Uterus (tissue), 4 donors: ENCODE measurements around the gene LRP1. TPM values are rescaled to one million over a fixed set of nuclear protein-coding genes. Genes with fewer than 3 reads are reported as not detected.

ENCODE experiments used
- DNase-seq, 2 donors: peaks; one replicate each; pipeline ENCODE4 v3.0.0-alpha.2; 2019 to 2020
- H3K27ac ChIP-seq, 2 donors: fragments of 200-600 bp; sonication (generic); 1 replicate in 1 of 2; 2 replicates in 1 of 2; pipeline ENCODE4 v1.5.1; 2016 to 2018
- H3K27me3 ChIP-seq, 2 donors: fragments of 200-600 bp; sonication (generic); one replicate each; pipeline ENCODE4 v1.5.1; 2018 to 2019; ENCODE audit warnings: control low read depth in 1 of 2
- H3K36me3 ChIP-seq, 2 donors: fragments of 200-600 bp; sonication (generic); one replicate each; pipeline ENCODE4 v1.5.1; 2019; ENCODE audit warnings: control low read depth in 1 of 2
- H3K4me1 ChIP-seq, 2 donors: fragments of 200-600 bp; sonication (generic); one replicate each; pipeline ENCODE4 v1.5.1; 2018 to 2019; ENCODE audit warnings: control low read depth in 1 of 2
- H3K4me3 ChIP-seq, 2 donors: fragments of 200-600 bp; sonication (generic); 1 replicate in 1 of 2; 2 replicates in 1 of 2; pipeline ENCODE4 v1.5.1; 2018 to 2019; ENCODE audit warnings: mild to moderate bottlenecking in 1 of 2
- H3K9me3 ChIP-seq, 2 donors: fragments of 200-600 bp; sonication (generic); one replicate each; pipeline ENCODE4 v1.5.1; 2019; ENCODE audit warnings: control low read depth in 1 of 2
- POLR2A ChIP-seq, 2 donors: fragments of 450-650 bp; IDR thresholded peaks; one replicate each; pipeline ENCODE4 v1.6.1; 2016; ENCODE audit warnings: antibody characterized with exemption in 2 of 2, mild to moderate bottlenecking in 1 of 2, moderate library complexity in 1 of 2
- intact Hi-C: fragments of 100-400 bp; cut with DNase I; formaldehyde crosslinking; loops from one replicate; pipeline ENCODE4 v1.15.1; 2023; ENCODE audit warnings: low total_unique reads
- total RNA-seq, 4 donors: library from RNA; depleted of rRNA in 3 of 4; stranded (reverse); fragments of >200 nt in 3 of 4; gene quantifications; one replicate each; pipeline versions ENCODE4 v1.1.0 to v1.2.4, GENCODE V29; 2014 to 2023
- TF ChIP-seq, protein P1 (sequence below), 4 experiments: fragments of 200-600 bp in 2 of 4; fragments of 450-650 bp in 2 of 4; sonication (generic) in 2 of 4; IDR thresholded peaks; one replicate each; pipeline ENCODE4 v1.5.1; 2016 to 2019; ENCODE audit warnings: antibody characterized with exemption in 4 of 4, mild to moderate bottlenecking in 2 of 4, moderate library complexity in 1 of 4
- donor health status: DM: yes; HTN: yes; CAD: no.

The LRP1 gene
- total RNA-seq, 4 donors from 2014 or later = 164 to 507 (median 318) TPM

- H3K27ac ChIP-seq = no peak overlapping the region
- TF ChIP-seq POLR2A (IDR thresholded peaks at IDR 0.05) = no peak
- TF ChIP-seq, protein P1, sequence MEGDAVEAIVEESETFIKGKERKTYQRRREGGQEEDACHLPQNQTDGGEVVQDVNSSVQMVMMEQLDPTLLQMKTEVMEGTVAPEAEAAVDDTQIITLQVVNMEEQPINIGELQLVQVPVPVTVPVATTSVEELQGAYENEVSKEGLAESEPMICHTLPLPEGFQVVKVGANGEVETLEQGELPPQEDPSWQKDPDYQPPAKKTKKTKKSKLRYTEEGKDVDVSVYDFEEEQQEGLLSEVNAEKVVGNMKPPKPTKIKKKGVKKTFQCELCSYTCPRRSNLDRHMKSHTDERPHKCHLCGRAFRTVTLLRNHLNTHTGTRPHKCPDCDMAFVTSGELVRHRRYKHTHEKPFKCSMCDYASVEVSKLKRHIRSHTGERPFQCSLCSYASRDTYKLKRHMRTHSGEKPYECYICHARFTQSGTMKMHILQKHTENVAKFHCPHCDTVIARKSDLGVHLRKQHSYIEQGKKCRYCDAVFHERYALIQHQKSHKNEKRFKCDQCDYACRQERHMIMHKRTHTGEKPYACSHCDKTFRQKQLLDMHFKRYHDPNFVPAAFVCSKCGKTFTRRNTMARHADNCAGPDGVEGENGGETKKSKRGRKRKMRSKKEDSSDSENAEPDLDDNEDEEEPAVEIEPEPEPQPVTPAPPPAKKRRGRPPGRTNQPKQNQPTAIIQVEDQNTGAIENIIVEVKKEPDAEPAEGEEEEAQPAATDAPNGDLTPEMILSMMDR (IDR thresholded peaks at IDR 0.05) = no peak
- H3K4me1 ChIP-seq = peaks cover 0 to 15% of the 10 kb centered on the region in 2 donors
- no peaks in the 10 kb centered on the region for H3K9me3 ChIP-seq
- intact Hi-C loops = no loop called here
- H3K4me3 ChIP-seq = no peak overlapping the region
- H3K27me3 ChIP-seq = peaks cover 20 to 23% of the 10 kb centered on the region in 2 donors
- DNase-seq = peak in 1 of 2 donors; percentile 15
- no peaks in the 10 kb centered on the region for H3K36me3 ChIP-seq
These were observed 108.8 kb downstream of the LRP1 start for GRCh38 chr12:57236925-57237595.

DNA sequence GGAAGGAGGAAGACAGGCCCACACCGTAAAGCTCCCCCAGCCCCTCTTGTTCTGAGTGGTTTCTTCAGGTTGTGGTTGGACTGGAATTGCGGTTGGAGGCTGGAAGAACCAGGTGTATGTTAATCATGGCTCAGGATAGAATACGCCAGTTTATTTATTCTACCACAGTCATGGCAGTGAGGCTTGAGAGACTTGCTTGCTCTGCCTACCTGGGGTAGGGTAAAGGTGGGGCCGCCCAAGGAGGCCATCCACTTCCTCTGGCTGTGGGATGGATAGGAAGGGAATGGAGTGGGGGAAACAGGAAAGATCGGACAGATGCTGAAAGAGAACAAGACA is 109.3 kb downstream of the LRP1 start:
- Histone ChIP-seq H3K27ac (no peak overlapping the region), H3K36me3 (no peaks in the 10 kb centered on the region), H3K27me3 (peaks cover 25 to 28% of the 10 kb centered on the region in 2 donors), H3K9me3 (no peaks in the 10 kb centered on the region), H3K4me1 (peaks cover 0 to 18% of the 10 kb centered on the region in 2 donors), H3K4me3 (no peak overlapping the region)
- DNase-seq = no peak
- TF ChIP-seq, protein P1 (IDR thresholded peaks at IDR 0.05) = no peak
- no peak for TF ChIP-seq POLR2A (IDR thresholded peaks at IDR 0.05)
- intact Hi-C loops = no loop called here

DNA sequence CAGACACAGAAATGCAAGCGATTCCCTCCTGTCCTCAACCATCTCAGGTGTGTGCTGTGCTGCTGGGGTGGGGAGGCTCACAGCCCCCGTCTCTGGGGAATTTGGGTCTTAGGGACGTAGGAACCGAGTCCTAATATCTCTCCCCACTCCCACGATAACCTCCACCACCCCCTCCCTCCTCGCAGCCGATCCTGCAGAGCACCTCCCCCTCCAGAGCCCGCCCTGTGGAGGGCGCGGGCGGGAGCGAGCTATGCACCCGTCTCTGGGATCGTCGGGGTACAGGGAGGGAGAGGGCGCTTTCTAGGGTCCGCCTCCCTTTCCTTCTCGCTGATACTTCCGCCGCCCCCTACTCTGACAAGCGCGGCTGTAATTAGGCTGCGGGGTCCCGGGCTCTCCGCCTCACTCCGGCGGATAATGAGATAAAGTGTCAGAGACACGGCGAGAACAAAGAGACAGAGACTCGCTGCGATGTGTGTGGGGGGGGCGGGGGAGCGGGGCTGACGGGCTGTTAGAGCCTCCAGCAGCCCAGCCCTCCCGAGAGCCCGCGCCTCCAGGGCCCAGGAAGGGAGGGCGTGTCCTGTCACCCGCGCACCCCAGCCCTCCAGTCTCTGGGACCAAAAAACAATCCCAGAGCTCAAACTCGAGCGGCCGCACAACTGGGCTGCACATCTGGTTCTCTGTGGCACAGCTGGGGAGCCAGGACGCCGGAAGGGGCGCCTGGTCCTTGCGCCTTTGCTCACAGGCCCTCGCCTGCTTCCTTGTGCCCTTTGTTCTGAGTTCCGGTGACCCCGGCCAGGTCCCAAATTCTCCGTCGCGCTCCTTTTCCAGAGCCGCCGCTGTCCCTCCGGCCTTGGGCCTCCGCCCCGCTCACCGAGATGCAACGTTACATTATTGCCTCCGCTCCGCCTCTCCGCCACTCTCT is 109.9 kb downstream of the LRP1 start:
- peak in 1 of 2 donors; percentile 24 for DNase-seq
- H3K4me3 ChIP-seq = peak overlapping the region; percentile 27 to 37
- intact Hi-C loops = no loop called here
- no peaks in the 10 kb centered on the region for H3K9me3 ChIP-seq
- peaks cover 31 to 34% of the 10 kb centered on the region in 2 donors for H3K27me3 ChIP-seq
- no peak overlapping the region for H3K27ac ChIP-seq
- TF ChIP-seq, protein P1 (IDR thresholded peaks at IDR 0.05) = no peak
- TF ChIP-seq POLR2A (IDR thresholded peaks at IDR 0.05) = no peak
- H3K36me3 ChIP-seq = no peaks in the 10 kb centered on the region
- H3K4me1 ChIP-seq = peaks cover 0 to 24% of the 10 kb centered on the region in 2 donors

- Histone ChIP-seq H3K36me3 (no peaks in the 10 kb centered on the region), H3K4me3 (peak overlapping the region; percentile 27 to 37), H3K27me3 (peaks cover 36 to 37% of the 10 kb centered on the region in 2 donors), H3K27ac (no peak overlapping the region), H3K9me3 (no peaks in the 10 kb centered on the region), H3K4me1 (peaks cover 0 to 27% of the 10 kb centered on the region in 2 donors)
- intact Hi-C loops = no loop called here
- TF ChIP-seq, protein P1 (IDR thresholded peaks at IDR 0.05) = peak; percentile 100
- TF ChIP-seq POLR2A (IDR thresholded peaks at IDR 0.05) = peak in 1 of 2 donors; percentile 35
- peak; percentile 81 to 89 for DNase-seq
These were observed 110.7 kb downstream of the LRP1 start for GRCh38 chr12:57238854-57239554.
